SK-N-SH treated with all-trans-retinoic acid at 6 μM for 48 hours (cell line): Measurements from ENCODE around the gene ACOXL.

Experiments used
- ARNTL ChIP-seq: fragments of 450-650 bp; formaldehyde crosslinking; IDR thresholded peaks from 2 replicates; pipeline ENCODE4 v1.5.0; 2020; ENCODE audit warnings: low read depth, mild to moderate bottlenecking, moderate library complexity, borderline replicate concordance
- BACH2 ChIP-seq: fragments of 250-450 bp; sonication (Bioruptor Pico); IDR thresholded peaks from 2 replicates; pipeline ENCODE4 v1.9.0; 2021; ENCODE audit warnings: mild to moderate bottlenecking, borderline replicate concordance
- CREB5 ChIP-seq: fragments of 250-450 bp; sonication (Bioruptor Pico); IDR thresholded peaks from 2 replicates; pipeline ENCODE4 v1.5.1; 2020; ENCODE audit warnings: low read depth, mild to moderate bottlenecking, moderate library complexity
- ESRRG ChIP-seq: fragments of 250-450 bp; sonication (Bioruptor Pico); IDR thresholded peaks from 2 replicates; pipeline ENCODE4 v1.6.1; 2021; ENCODE audit warnings: mild to moderate bottlenecking
- ISL1 ChIP-seq: fragments of 250-450 bp; sonication (Bioruptor Pico); IDR thresholded peaks from 2 replicates; pipeline ENCODE4 v2.1.2; 2022; ENCODE audit warnings: mild to moderate bottlenecking, moderate library complexity
- OSR1 ChIP-seq: fragments of 250-450 bp; sonication (Bioruptor Pico); IDR thresholded peaks from 2 replicates; pipeline ENCODE4 v1.8.0; 2022; ENCODE audit warnings: moderate library complexity, mild to moderate bottlenecking, inconsistent platforms
- PATZ1 ChIP-seq: fragments of 250-450 bp; sonication (Bioruptor Pico); IDR thresholded peaks from 2 replicates; pipeline ENCODE4 v1.8.0; 2020; ENCODE audit warnings: mild to moderate bottlenecking, moderate library complexity, borderline replicate concordance
- POU6F1 ChIP-seq: fragments of 250-450 bp; sonication (Bioruptor Pico); IDR thresholded peaks from 2 replicates; pipeline ENCODE4 v1.8.0; 2021; ENCODE audit warnings: low read depth, mild to moderate bottlenecking, moderate library complexity, borderline replicate concordance
- PPARA ChIP-seq: fragments of 250-450 bp; sonication (Bioruptor Pico); IDR thresholded peaks from 2 replicates; pipeline ENCODE4 v1.5.0; 2020; ENCODE audit warnings: mild to moderate bottlenecking, borderline replicate concordance
- SNAI2 ChIP-seq: fragments of 250-450 bp; sonication (Bioruptor Pico); IDR thresholded peaks from 2 replicates; pipeline ENCODE4 v1.5.0; 2020; ENCODE audit warnings: mild to moderate bottlenecking, moderate library complexity
- TCF4 ChIP-seq: fragments of 250-450 bp; sonication (Bioruptor Pico); IDR thresholded peaks from 2 replicates; pipeline ENCODE4 v1.8.0; 2021; ENCODE audit warnings: mild to moderate bottlenecking, moderate library complexity, borderline replicate concordance
- ZFP3 ChIP-seq: fragments of 250-450 bp; sonication (Bioruptor Pico); IDR thresholded peaks from 2 replicates; pipeline ENCODE4 v1.5.0; 2020; ENCODE audit warnings: mild to moderate bottlenecking, moderate library complexity
- ZFP30 ChIP-seq: fragments of 450-650 bp; formaldehyde crosslinking; IDR thresholded peaks from 2 replicates; pipeline ENCODE4 v1.5.0; 2022; ENCODE audit warnings: mild to moderate bottlenecking, moderate library complexity
- TF ChIP-seq, protein P1 (sequence below): fragments of 250-450 bp; sonication (Bioruptor Pico); IDR thresholded peaks from 2 replicates; pipeline ENCODE4 v1.5.1; 2021; ENCODE audit warnings: mild to moderate bottlenecking, moderate library complexity

GRCh38 chr2:110759411-110759810, 27.0 kb downstream of the ACOXL start:
- no peak for TF ChIP-seq PPARA
- TF ChIP-seq PATZ1, result no peak
- TF ChIP-seq ARNTL, result no peak
- no peak for TF ChIP-seq OSR1 (CRISPR knock-in tag)
- no peak for TF ChIP-seq ZFP3
- TF ChIP-seq, protein P1, sequence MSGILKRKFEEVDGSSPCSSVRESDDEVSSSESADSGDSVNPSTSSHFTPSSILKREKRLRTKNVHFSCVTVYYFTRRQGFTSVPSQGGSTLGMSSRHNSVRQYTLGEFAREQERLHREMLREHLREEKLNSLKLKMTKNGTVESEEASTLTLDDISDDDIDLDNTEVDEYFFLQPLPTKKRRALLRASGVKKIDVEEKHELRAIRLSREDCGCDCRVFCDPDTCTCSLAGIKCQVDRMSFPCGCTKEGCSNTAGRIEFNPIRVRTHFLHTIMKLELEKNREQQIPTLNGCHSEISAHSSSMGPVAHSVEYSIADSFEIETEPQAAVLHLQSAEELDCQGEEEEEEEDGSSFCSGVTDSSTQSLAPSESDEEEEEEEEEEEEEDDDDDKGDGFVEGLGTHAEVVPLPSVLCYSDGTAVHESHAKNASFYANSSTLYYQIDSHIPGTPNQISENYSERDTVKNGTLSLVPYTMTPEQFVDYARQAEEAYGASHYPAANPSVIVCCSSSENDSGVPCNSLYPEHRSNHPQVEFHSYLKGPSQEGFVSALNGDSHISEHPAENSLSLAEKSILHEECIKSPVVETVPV, result no peak
- TF ChIP-seq POU6F1 (CRISPR knock-in tag), result no peak
- no peak for TF ChIP-seq ISL1 (CRISPR knock-in tag)
- TF ChIP-seq ZFP30 (CRISPR knock-in tag), result no peak
- no peak for TF ChIP-seq CREB5 (CRISPR knock-in tag)
- TF ChIP-seq ESRRG (CRISPR knock-in tag), result no peak
- TF ChIP-seq TCF4 (CRISPR knock-in tag), result no peak
- no peak for TF ChIP-seq BACH2
- TF ChIP-seq SNAI2 (CRISPR knock-in tag), result no peak
